Activated CD8-positive, alpha-beta T cell treated with anti-CD3 and anti-CD28 coated beads for 36 hours (primary cell): Measurements from ENCODE around the gene APBB2. TPM values are rescaled to one million over a fixed set of nuclear protein-coding genes. Genes with fewer than 3 reads are reported as not detected.

Experiments
- ATAC-seq: fragments of 200-7000 bp; cut with Tn5 transposase; one replicate; pipeline ENCODE4 v1.10.0; 2021; ENCODE audit warnings: mild to moderate bottlenecking, moderate library complexity
- CTCF ChIA-PET: fragments of 350-600 bp; sonication (Branson Sonifier 250); formaldehyde crosslinking; loops from one replicate; lab custom pipeline; 2021; ENCODE audit warnings: antibody characterized with exemption; lab: Charles Lee
- POLR2A ChIA-PET: fragments of 350-600 bp; sonication (Branson Sonifier 250); formaldehyde crosslinking; loops from one replicate; lab custom pipeline; 2021; ENCODE audit warnings: antibody characterized with exemption; lab: Charles Lee
- DNase-seq: peaks from one replicate; pipeline ENCODE4 v3.0.0-alpha.2; 2020
- H3K27ac Mint-ChIP-seq: one replicate; pipeline ENCODE4 v1.8.0; 2021; ENCODE audit warnings: mild to moderate bottlenecking, mixed read lengths
- H3K27me3 Mint-ChIP-seq: one replicate; pipeline ENCODE4 v1.8.0; 2021; ENCODE audit warnings: mixed read lengths
- H3K36me3 Mint-ChIP-seq: one replicate; pipeline ENCODE4 v1.8.0; 2021; ENCODE audit warnings: low read depth, mixed read lengths
- H3K4me1 Mint-ChIP-seq: one replicate; pipeline ENCODE4 v1.8.0; 2021; ENCODE audit warnings: low read depth, mixed read lengths
- H3K4me3 Mint-ChIP-seq: one replicate; pipeline ENCODE4 v1.8.0; 2021; ENCODE audit warnings: mild to moderate bottlenecking, moderate library complexity, mixed read lengths
- H3K9me3 Mint-ChIP-seq: one replicate; pipeline ENCODE4 v1.8.0; 2021; ENCODE audit warnings: mixed read lengths
- intact Hi-C: fragments of 100-400 bp; cut with micrococcal nuclease; formaldehyde crosslinking; loops from one replicate; pipeline ENCODE4 v1.10.0; 2022
- total RNA-seq, 2 experiments: library from RNA; stranded (reverse); gene quantifications; one replicate each; pipeline ENCODE4 v1.2.3, GENCODE V29; 2021
- TF ChIP-seq, protein P1 (sequence below): fragments of 200-600 bp; IDR thresholded peaks from one replicate; pipeline ENCODE4 v1.8.0; 2022; ENCODE audit warnings: antibody characterized with exemption, mild to moderate bottlenecking

The APBB2 gene
- total RNA-seq, 2 experiments from 2014 or later: 0.89 to 2.3 TPM

DNA sequence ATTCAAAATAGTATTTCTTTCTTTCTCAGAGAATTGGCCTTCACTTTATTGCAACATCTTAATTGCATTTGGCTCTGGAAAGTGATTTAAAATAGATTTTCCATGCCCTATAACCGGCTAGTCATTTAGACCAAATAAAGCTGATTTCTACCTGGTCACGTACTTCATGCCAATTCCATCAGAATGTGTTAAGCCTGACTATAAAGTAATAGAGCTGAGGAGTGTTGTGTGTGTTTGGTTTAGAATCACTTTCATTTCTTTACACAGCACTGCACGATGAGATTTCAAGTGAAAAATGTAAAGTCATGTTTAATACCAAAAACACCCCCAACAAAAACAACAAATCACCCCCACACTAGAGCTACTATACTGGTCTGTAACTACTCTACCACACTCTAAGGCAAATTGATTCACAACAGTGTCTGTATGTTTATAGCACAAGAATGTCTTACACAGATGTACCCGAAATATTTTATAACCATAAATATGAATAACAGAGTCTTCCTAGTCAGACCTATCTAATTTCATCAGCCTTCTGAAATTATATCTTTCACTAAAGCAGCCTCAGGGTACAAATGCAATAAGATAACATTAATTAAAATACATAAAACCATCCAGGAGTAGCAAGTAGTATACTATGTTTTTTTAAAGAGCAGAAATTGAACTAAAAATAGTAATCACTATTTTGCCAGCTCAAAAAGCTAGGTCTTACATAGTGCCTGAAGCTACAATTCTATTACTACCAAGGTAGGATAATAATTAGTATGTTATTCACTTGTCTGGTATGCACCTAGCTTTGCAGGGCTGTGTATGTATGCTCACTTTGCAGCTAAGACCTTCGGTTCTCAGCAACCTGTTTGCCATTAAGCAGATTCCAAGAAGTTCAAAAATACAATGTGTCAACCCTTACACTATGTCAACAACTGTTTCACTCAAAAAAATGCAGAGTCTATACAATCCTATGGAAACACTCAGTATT is 28.4 kb downstream of the APBB2 start:
- peaks cover 7% of the 10 kb centered on the region for H3K27me3 Mint-ChIP-seq
- no peaks in the 10 kb centered on the region for H3K36me3 Mint-ChIP-seq
- intact Hi-C loops: no loop called here
- TF ChIP-seq, protein P1, sequence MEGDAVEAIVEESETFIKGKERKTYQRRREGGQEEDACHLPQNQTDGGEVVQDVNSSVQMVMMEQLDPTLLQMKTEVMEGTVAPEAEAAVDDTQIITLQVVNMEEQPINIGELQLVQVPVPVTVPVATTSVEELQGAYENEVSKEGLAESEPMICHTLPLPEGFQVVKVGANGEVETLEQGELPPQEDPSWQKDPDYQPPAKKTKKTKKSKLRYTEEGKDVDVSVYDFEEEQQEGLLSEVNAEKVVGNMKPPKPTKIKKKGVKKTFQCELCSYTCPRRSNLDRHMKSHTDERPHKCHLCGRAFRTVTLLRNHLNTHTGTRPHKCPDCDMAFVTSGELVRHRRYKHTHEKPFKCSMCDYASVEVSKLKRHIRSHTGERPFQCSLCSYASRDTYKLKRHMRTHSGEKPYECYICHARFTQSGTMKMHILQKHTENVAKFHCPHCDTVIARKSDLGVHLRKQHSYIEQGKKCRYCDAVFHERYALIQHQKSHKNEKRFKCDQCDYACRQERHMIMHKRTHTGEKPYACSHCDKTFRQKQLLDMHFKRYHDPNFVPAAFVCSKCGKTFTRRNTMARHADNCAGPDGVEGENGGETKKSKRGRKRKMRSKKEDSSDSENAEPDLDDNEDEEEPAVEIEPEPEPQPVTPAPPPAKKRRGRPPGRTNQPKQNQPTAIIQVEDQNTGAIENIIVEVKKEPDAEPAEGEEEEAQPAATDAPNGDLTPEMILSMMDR: no peak
- POLR2A ChIA-PET: no interaction called here
- CTCF ChIA-PET: interaction anchor here (0.6 kb wide), 1 partner anchor 312 kb away, joined by 3 read pairs; no protein-coding TSS in a partner anchor
- no peak overlapping the region for H3K27ac Mint-ChIP-seq
- no peak for DNase-seq
- no peaks in the 10 kb centered on the region for H3K4me1 Mint-ChIP-seq
- no peak overlapping the region for H3K4me3 Mint-ChIP-seq
- peaks cover 1% of the 10 kb centered on the region for H3K9me3 Mint-ChIP-seq
- ATAC-seq: no peak

DNA sequence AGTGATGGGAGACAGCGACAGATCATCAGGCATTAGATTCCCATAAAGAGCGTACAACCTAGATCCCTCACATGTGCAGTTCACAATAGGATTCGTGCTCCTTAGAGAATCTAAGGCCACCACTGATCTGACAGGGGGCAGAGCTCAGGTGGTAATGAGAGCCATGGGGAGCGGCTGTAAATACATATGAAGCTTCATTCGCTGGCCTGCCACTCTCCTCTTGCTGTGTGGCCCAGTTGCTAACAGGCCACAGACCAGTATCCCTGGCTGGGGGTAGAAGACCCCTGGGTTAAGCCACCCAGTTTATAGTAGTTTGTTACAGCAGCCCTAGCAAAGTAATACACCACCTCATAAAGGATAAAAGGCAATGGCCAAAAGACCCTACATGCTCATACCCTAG is 30.3 kb downstream of the APBB2 start:
- Mint-ChIP-seq H3K36me3 (no peaks in the 10 kb centered on the region), H3K27me3 (peaks cover 10% of the 10 kb centered on the region), H3K27ac (no peak overlapping the region), H3K4me3 (no peak overlapping the region), H3K4me1 (no peaks in the 10 kb centered on the region), H3K9me3 (peaks cover 1% of the 10 kb centered on the region)
- ChIA-PET CTCF (no interaction called here), POLR2A (no interaction called here)
- ATAC-seq (no peak), DNase-seq (no peak)
- intact Hi-C loops: no loop called here
- TF ChIP-seq, protein P1: no peak

DNA sequence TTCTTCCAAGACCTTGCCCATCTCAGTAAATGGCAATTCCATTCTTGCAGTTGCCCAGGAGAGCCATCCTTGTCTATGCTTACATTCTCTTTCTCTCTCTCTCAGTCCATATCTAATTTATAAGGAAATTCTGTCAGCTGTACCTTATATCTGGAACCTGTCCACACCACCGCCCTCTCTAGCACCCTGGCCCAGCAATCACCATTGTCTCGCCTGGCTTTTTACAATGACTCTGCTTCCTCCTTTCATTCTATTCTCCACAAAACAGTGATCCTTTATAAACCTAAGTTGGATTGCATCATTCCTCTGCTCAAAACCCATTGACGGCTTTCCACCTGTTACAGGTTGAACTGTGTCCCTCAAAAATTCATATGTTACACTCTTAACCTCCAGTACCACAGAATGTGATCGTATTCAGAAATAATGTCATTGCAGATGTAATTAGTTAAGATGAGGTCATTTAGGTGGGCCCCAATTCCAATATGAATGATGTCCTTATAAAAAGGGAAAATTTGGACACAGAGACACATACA is 31.3 kb downstream of the APBB2 start:
- POLR2A ChIA-PET: no interaction called here
- Mint-ChIP-seq H3K9me3 (peaks cover 1% of the 10 kb centered on the region), H3K4me3 (no peak overlapping the region), H3K27me3 (peaks cover 13% of the 10 kb centered on the region), H3K36me3 (no peaks in the 10 kb centered on the region), H3K27ac (no peak overlapping the region), H3K4me1 (no peaks in the 10 kb centered on the region)
- DNase-seq (no peak), ATAC-seq (no peak)
- CTCF ChIA-PET: no interaction called here
- TF ChIP-seq, protein P1: no peak
- intact Hi-C loops: no loop called here

DNA sequence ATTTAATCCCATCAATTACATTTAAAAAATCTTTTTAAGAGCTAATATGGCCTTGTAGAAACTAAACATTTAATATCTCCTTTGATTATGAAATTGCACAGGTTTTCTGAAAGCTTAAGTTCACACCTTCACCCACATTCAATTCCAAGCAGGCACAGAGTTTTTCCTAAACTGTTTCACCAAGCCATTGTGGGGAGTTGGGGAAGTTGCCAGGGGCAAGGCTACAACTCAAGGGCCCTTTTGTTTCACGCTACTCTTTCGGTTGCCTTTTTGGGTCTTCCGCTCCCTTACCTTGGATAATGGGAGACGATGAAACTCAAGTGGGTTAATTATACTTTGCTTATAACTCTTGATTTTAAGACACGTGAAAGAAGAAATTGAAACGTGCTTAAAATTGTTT is 33.3 kb downstream of the APBB2 start:
- H3K27me3 Mint-ChIP-seq: peaks cover 16% of the 10 kb centered on the region
- H3K4me1 Mint-ChIP-seq: no peaks in the 10 kb centered on the region
- H3K4me3 Mint-ChIP-seq: no peak overlapping the region
- intact Hi-C loops: no loop called here
- DNase-seq (no peak), ATAC-seq (no peak)
- ChIA-PET POLR2A (no interaction called here), CTCF (interaction anchor here (0.5 kb wide), 1 partner anchor 603 kb away, joined by 3 read pairs; no protein-coding TSS in a partner anchor)
- TF ChIP-seq, protein P1: no peak
- H3K36me3 Mint-ChIP-seq: no peaks in the 10 kb centered on the region
- peaks cover 1% of the 10 kb centered on the region for H3K9me3 Mint-ChIP-seq
- no peak overlapping the region for H3K27ac Mint-ChIP-seq
